ENCODE measurements around the gene TMEM125.

The TMEM125 gene

DNA sequence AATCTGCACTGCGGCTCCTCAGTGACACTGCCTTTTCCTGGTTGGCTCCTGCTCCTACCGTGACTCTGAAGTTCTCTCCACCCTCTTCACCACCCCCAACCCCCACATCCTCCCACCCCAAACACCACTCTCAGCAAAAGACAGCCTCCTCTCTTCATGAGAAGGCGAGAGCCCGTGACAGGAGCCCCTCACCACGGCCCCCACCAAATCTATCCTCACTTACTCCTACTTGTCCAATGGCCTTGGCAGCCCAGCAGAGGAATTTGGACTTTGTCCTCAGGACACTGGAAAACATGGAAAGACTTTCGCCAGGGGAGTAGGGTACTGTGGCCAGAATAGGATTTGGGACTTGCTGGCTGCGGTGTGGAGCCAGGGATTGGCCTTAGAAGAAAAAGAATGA, 6.9 kb downstream of the TMEM125 start:
- no peak overlapping the region for H3K4me3 Mint-ChIP-seq
- peaks cover 31% of the 10 kb centered on the region for H3K27me3 Mint-ChIP-seq
- H3K27ac Mint-ChIP-seq: no peak overlapping the region
- no peaks in the 10 kb centered on the region for H3K9me3 Mint-ChIP-seq
- H3K4me1 Mint-ChIP-seq: peaks cover 7% of the 10 kb centered on the region
- no peaks in the 10 kb centered on the region for H3K36me3 Mint-ChIP-seq
- no peak for ATAC-seq

GRCh38 chr1:43277116-43277876, 7.5 kb downstream of the TMEM125 start:
- peaks cover 25% of the 10 kb centered on the region for H3K27me3 Mint-ChIP-seq

GRCh38 chr1:43279161-43279560, 9.4 kb downstream of the TMEM125 start:
- no peak for ATAC-seq

More at GRCh38 chr1:43277116-43277876, 7.5 kb downstream of the TMEM125 start:
- no peak overlapping the region for H3K4me3 Mint-ChIP-seq
- no peak for ATAC-seq
- H3K4me1 Mint-ChIP-seq: peaks cover 7% of the 10 kb centered on the region
- H3K27ac Mint-ChIP-seq: no peak overlapping the region
- no peaks in the 10 kb centered on the region for H3K9me3 Mint-ChIP-seq
- H3K36me3 Mint-ChIP-seq: no peaks in the 10 kb centered on the region

GRCh38 chr1:43279666-43280065, 9.9 kb downstream of the TMEM125 start:
- H3K4me3 Mint-ChIP-seq: no peak overlapping the region
- no peak for ATAC-seq
- H3K9me3 Mint-ChIP-seq: no peaks in the 10 kb centered on the region
- peaks cover 25% of the 10 kb centered on the region for H3K27me3 Mint-ChIP-seq
- peaks cover 1% of the 10 kb centered on the region for H3K4me1 Mint-ChIP-seq
- no peak overlapping the region for H3K27ac Mint-ChIP-seq
- H3K36me3 Mint-ChIP-seq: no peaks in the 10 kb centered on the region

More at GRCh38 chr1:43279161-43279560, 9.4 kb downstream of the TMEM125 start:
- Mint-ChIP-seq H3K9me3 (no peaks in the 10 kb centered on the region), H3K27me3 (peaks cover 25% of the 10 kb centered on the region), H3K36me3 (no peaks in the 10 kb centered on the region), H3K4me1 (peaks cover 6% of the 10 kb centered on the region), H3K4me3 (no peak overlapping the region), H3K27ac (no peak overlapping the region)

GRCh38 chr1:43280692-43281091, 10.9 kb downstream of the TMEM125 start:
- Mint-ChIP-seq H3K36me3 (no peaks in the 10 kb centered on the region), H3K4me1 (no peaks in the 10 kb centered on the region), H3K27me3 (peaks cover 35% of the 10 kb centered on the region), H3K4me3 (no peak overlapping the region), H3K27ac (no peak overlapping the region), H3K9me3 (no peaks in the 10 kb centered on the region)
- ATAC-seq: no peak

DNA sequence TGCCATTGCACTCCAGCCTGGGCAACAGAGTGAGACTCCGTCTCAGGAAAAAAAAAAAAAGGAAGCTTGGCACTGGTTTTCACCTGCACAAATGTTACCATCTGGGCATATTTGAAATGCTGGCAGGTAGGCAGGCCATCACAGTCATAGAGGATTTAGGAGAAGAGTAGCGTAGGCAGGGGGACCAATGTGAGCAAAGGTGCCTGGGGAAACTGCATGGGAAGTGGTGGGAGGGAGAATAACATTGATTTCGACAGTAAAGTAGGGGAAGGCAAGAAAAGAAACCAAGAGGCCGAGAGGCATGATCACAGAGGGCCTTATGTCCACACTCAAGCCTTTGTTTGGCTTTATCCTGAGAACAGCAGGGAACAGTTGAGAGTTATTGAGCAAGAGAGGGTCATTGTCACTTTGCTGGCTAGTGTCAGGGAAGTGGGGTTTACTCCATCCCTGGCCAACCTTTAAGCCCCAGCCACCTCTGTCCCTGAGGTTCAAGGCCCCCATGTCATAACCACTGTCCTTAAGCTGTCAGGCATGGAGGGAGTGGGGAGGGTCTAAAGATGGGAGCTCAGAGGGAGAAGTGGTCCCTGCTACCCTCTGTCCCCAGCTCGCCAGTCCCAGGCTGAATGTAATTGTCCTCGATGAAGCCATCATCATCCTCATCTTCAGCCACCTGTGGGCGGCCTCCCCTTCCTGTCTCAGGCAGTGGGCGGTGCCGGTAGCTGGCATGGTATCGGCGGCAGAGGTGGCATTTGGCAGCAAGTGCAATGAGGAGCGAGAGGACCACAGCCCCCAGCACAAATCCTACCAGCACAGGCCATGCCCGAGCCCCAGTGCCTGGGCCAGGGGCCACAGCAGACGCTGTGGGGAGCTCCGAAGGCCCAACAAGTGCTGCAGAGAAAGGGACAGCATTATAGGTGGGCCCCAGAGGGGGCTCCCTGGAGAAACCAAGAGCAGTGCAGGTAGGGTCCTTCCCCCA, 12.7 kb downstream of the TMEM125 start:
- Mint-ChIP-seq H3K4me3 (no peak overlapping the region), H3K27ac (no peak overlapping the region), H3K27me3 (peaks cover 33% of the 10 kb centered on the region), H3K4me1 (no peaks in the 10 kb centered on the region), H3K36me3 (no peaks in the 10 kb centered on the region), H3K9me3 (no peaks in the 10 kb centered on the region)
- ATAC-seq: no peak

DNA sequence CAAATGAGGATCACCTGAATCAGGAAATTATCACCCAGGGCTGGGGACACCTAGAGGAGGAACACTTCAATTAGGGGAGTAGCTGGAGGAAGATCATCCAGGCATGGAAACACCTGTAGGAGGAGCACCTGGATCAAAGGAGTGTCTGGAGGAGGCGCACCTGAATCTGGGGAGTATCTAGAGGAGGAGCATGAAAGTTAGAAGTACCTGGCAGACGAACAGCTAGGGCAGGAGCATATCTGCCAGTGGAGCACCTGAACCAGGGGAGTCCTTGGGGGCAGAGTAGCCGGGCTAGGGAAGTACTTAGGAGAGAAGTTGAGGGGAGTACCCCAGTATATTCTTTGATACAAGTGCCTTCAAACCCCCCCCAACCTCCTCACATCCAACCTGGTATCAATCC, 14.3 kb downstream of the TMEM125 start:
- peaks cover 33% of the 10 kb centered on the region for H3K27me3 Mint-ChIP-seq
- no peaks in the 10 kb centered on the region for H3K36me3 Mint-ChIP-seq
- H3K4me1 Mint-ChIP-seq: no peaks in the 10 kb centered on the region
- ATAC-seq: no peak
- H3K9me3 Mint-ChIP-seq: no peaks in the 10 kb centered on the region
- no peak overlapping the region for H3K4me3 Mint-ChIP-seq
- H3K27ac Mint-ChIP-seq: no peak overlapping the region

DNA sequence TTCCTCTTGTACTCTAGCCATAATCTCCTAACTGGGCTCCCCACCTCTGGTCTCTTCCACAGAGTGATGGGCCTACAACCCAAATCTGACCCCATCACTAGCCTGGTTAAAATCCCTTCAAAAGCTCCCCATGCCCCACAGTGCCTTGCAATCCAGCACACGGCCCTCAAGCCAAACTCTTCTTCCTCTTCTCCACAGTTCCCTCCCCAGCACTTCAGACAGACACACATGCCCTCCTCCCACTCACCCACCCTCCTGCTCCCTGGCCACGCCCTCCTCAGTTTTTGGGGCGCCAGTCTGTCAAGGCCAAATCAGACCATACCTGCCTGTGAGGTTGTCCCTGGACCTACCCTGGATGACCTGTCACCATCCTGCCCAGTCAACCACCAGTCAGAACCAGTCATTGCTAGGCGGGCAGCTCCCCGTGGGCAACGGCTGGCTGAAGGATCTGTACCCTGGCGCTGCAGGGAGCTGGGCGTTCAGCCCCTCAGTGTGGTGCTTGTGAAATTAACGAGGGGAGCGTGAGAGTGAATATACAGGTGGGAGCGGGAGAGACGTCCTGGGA, 14.8 kb downstream of the TMEM125 start:
- ATAC-seq: no peak
- no peaks in the 10 kb centered on the region for H3K36me3 Mint-ChIP-seq
- H3K9me3 Mint-ChIP-seq: no peaks in the 10 kb centered on the region
- no peak overlapping the region for H3K27ac Mint-ChIP-seq
- H3K27me3 Mint-ChIP-seq: peaks cover 30% of the 10 kb centered on the region
- H3K4me3 Mint-ChIP-seq: no peak overlapping the region
- H3K4me1 Mint-ChIP-seq: no peaks in the 10 kb centered on the region

DNA sequence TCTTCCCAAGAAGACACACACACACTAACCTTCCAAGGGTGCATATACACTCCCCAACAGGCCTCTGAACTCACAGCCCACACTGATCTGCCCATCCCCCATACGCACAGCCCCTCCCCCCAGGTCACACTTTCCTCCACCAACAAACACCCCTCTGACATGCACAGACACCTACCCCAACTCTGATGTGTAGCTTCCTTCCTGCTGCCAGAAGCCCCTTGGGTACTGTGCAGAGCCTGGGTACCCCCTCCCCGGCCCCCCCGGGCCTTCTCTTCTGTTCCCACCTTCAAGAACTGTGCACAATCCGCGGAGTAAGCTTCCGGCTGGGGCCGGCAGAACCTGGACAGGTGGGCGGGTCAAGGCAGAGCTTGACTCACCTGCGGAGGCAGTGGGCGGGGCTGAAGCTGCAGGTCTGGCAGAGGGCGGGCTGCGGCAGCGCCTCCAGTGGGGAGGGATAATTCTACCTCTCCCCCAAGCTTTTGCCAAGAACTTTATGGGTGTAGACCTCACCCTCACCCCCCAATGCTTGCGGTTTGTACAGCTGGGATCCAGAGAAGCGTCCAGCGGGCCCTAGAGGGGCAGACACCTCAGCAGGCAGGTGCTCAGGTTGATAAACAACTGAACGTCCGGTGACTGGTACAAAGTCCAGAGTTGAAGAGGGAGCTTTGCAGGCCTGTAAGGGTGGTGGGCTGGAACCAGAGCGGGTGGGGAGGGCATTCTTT, 15.6 kb downstream of the TMEM125 start, which contains the start of gene C1orf210:
TSS of gene C1orf210 (minus strand) at position 313 of the 722 bp plus-strand sequence. CDS start 2,311 bp downstream, outside the sequence.
- Mint-ChIP-seq H3K36me3 (no peaks in the 10 kb centered on the region), H3K9me3 (no peaks in the 10 kb centered on the region), H3K4me1 (no peaks in the 10 kb centered on the region), H3K27ac (no peak within 1 kb of the TSS), H3K4me3 (no peak within 1 kb of the TSS), H3K27me3 (peaks cover 22% of the 10 kb centered on the region)
- no peak for ATAC-seq

DNA sequence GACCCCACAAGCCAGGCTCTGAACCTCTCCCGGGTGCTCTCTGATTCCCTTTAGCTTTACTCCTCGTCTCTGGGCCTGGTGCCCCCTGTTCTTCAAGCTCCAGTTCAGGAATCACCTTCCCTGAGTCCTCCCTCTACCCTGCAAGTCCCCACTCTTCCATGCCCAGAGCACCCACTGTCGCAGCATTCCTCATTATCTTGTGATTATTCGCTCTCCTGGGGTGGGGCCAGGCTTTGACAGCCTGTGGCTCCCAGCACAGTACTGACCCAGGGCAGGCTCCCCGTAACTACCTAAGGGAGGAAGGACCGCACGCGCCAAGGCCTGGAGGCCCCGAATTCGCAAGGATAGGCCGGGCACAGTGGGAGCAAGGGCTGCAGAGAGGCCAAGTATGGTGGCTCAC, 16.3 kb downstream of the TMEM125 start:
- Mint-ChIP-seq H3K36me3 (no peaks in the 10 kb centered on the region), H3K27me3 (peaks cover 18% of the 10 kb centered on the region), H3K27ac (no peak overlapping the region), H3K9me3 (no peaks in the 10 kb centered on the region), H3K4me3 (no peak overlapping the region), H3K4me1 (no peaks in the 10 kb centered on the region)
- no peak for ATAC-seq

DNA sequence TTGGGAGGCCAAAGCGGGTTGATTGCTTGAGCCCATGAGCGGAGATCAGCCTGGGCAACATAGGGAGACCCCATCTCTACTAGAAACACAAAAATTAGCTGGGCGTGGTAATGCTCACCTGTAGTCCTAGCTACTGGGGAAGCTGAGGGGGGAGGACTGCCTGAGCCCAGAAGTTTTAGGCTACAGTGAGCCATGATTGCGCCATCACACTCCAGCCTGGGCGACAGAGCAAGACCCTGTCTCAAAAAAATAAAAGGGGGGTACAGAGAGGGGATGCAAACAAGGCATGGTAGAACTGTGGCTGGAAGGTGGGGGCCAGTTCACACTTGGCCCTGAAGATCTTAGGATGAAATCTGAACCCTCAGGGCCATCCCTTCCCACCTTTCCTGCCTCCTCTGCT, 16.8 kb downstream of the TMEM125 start:
- ATAC-seq: no peak
- no peak overlapping the region for H3K27ac Mint-ChIP-seq
- H3K27me3 Mint-ChIP-seq: peaks cover 18% of the 10 kb centered on the region
- H3K4me1 Mint-ChIP-seq: no peaks in the 10 kb centered on the region
- no peaks in the 10 kb centered on the region for H3K36me3 Mint-ChIP-seq
- H3K9me3 Mint-ChIP-seq: no peaks in the 10 kb centered on the region
- no peak overlapping the region for H3K4me3 Mint-ChIP-seq

GRCh38 chr1:43288058-43288784, 18.4 kb downstream of the TMEM125 start:
- peaks cover 5% of the 10 kb centered on the region for H3K4me1 Mint-ChIP-seq
- no peaks in the 10 kb centered on the region for H3K36me3 Mint-ChIP-seq
- no peak overlapping the region for H3K4me3 Mint-ChIP-seq
- H3K9me3 Mint-ChIP-seq: no peaks in the 10 kb centered on the region
- H3K27ac Mint-ChIP-seq: no peak overlapping the region
- no peak for ATAC-seq
- peaks cover 18% of the 10 kb centered on the region for H3K27me3 Mint-ChIP-seq

DNA sequence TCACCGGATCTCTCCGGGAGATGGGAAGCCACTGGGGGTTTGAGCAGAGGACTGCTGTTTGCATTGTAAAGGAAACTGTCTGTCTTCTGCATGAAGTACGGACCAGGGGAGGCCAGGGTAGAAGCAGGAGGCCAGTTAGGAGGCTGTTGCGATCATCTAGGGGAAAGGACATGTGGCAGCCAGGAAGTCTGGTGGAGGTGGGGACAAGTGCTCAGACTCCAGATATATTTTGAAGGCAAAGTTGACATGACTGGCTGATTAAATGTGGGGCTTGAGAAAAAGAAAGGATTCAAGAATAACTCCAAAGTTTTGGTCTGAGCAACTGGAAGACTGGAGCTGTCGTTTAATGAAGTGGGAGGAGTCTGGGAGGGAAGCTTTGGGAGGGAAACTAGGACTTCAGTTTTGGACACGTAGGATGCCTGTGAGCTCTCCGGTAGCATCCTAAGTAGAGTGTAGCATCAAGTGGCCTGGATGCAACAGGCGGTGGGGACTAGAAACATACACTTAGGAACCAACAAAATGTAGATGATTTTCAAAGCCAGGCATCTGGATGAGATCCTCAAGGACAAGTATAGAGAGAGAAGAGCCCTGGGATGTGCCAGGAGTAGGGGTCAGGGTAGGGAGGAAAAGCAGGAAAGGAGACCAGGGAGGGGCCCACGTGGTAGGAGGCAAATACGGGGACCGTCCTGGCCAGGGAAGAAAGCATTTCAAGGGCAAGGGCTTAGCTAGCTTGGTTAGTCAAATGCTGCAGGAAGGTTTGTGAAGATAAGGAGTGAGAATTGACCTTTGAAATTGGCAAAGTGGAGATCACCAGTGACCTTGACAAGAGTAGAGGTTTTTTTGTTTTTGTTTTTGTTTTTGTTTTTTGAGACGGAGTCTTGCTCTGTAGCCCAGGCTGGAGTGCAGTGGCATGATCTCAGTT, 19.3 kb downstream of the TMEM125 start:
- Mint-ChIP-seq H3K9me3 (no peaks in the 10 kb centered on the region), H3K27me3 (peaks cover 18% of the 10 kb centered on the region), H3K4me3 (no peak overlapping the region), H3K27ac (no peak overlapping the region), H3K36me3 (no peaks in the 10 kb centered on the region), H3K4me1 (peaks cover 5% of the 10 kb centered on the region)
- no peak for ATAC-seq

All from stimulated activated memory B cell treated with anti-CD40 and anti-IgM and Interleukin-4, amounts not matched to agents 10 μg/mL and 1 μg/mL and 100 μg/mL, for 72 hours (primary cell).